HCT116 (cell line): ENCODE results near the gene EVI5L. TPM values are rescaled to one million over a fixed set of nuclear protein-coding genes. Genes with fewer than 3 reads are reported as not detected.

ENCODE experiments used
- ATAC-seq: fragments of 200-7000 bp; cut with Tn5 transposase; 2 replicates; pipeline ENCODE4 v1.9.1; 2020; ENCODE audit warnings: mild to moderate bottlenecking, moderate library complexity
- BruUV-seq: library from RNA; stranded (reverse); fragments of 400-500 nt; replicated peaks from 2 replicates; lab custom pipeline; 2021; lab: Mats Ljungman, UMichigan
- CTCF ChIA-PET: fragments of 300-600 bp; sonication (Branson Sonifier 250); formaldehyde crosslinking; loops from one replicate; lab custom pipeline; 2021; ENCODE audit warnings: antibody characterized with exemption; lab: Charles Lee
- POLR2A ChIA-PET: fragments of 300-600, 350-600 bp; sonication (Branson Sonifier 250); formaldehyde crosslinking; loops from one replicate; lab custom pipeline; 2021; ENCODE audit warnings: antibody characterized with exemption; lab: Charles Lee
- RAD21 ChIA-PET, 2 experiments: fragments of 300-600 bp; sonication (Branson Sonifier 250); formaldehyde crosslinking; loops; one replicate each; lab custom pipeline; 2023; ENCODE audit warnings: low total read pairs in 2 of 2; ENCODE audit not compliant: uncharacterized antibody in 2 of 2, unreplicated experiment in 2 of 2, low non-redundant PET in 1 of 2; lab: Charles Lee
- DNase-seq: peaks from one replicate; pipeline ENCODE4 v3.0.0-alpha.2; 2010; ENCODE audit warnings: low read depth, low spot score
- H2AFZ ChIP-seq: fragments of 200-600 bp; shearing (Covaris generic), sonication (generic); 2 replicates; pipeline ENCODE4 v1.6.1; 2017; ENCODE audit warnings: low read depth, mixed run types, mixed read lengths, antibody characterized with exemption, low read length; ENCODE audit not compliant: poor library complexity, severe bottlenecking
- H3K27ac ChIP-seq: 2 replicates; pipeline ENCODE4 v1.5.1; 2012; ENCODE audit warnings: low read depth, low read length
- H3K27me3 ChIP-seq: fragments of 200-600 bp; sonication (generic); 2 replicates; pipeline ENCODE4 v1.6.1; 2016; ENCODE audit warnings: mixed run types, low read length, mixed read lengths; ENCODE audit not compliant: insufficient read depth
- H3K36me3 ChIP-seq, 2 experiments: fragments of 200-500 bp in 1 of 2; fragments of 200-600 bp in 1 of 2; sonication (Bioruptor generic) in 1 of 2; sonication (generic) in 1 of 2; 2 replicates each; pipeline versions ENCODE4 v1.5.1 to v1.6.1; 2014 to 2016; ENCODE audit warnings: low read length in 2 of 2, inconsistent platforms in 1 of 2, mixed read lengths in 1 of 2, mixed run types in 1 of 2; ENCODE audit not compliant: insufficient read depth in 2 of 2, control insufficient read depth in 1 of 2
- H3K4me1 ChIP-seq, 2 experiments: fragments of 200-600 bp in 1 of 2; sonication (generic) in 1 of 2; 2 replicates each; pipeline versions ENCODE4 v1.5.1 to v1.6.1; 2012 to 2017; ENCODE audit warnings: low read length in 2 of 2, inconsistent platforms in 1 of 2, mild to moderate bottlenecking in 1 of 2, mixed read lengths in 1 of 2, mixed run types in 1 of 2, moderate library complexity in 1 of 2; ENCODE audit not compliant: insufficient read depth in 2 of 2, control insufficient read depth in 1 of 2
- H3K4me2 ChIP-seq: fragments of 200-600 bp; sonication (generic); 2 replicates; pipeline ENCODE4 v1.6.1; 2017; ENCODE audit warnings: mixed run types, low read length, mixed read lengths
- H3K4me3 ChIP-seq, 2 experiments: fragments of 200-600 bp in 1 of 2; sonication (generic) in 1 of 2; replicated peaks in 1 of 2; 2 replicates each; pipeline ENCODE4 v1.5.1; 2011 to 2016; ENCODE audit warnings: low read length in 2 of 2, control low read depth in 1 of 2, low read depth in 1 of 2, mild to moderate bottlenecking in 1 of 2, mixed read lengths in 1 of 2, mixed run types in 1 of 2
- H3K79me2 ChIP-seq: fragments of 200-600 bp; sonication (generic); 2 replicates; pipeline ENCODE4 v1.6.1; 2017; ENCODE audit warnings: mild to moderate bottlenecking, mixed run types, low read length, moderate library complexity, mixed read lengths; ENCODE audit not compliant: insufficient read depth
- H3K9ac ChIP-seq: fragments of 200-600 bp; sonication (generic); 2 replicates; pipeline ENCODE4 v1.6.1; 2016; ENCODE audit warnings: low read length, mixed read lengths
- H3K9me2 ChIP-seq: fragments of 200-600 bp; sonication (generic), shearing (Covaris generic); 2 replicates; pipeline ENCODE4 v1.6.1; 2017; ENCODE audit warnings: mixed run types, mild to moderate bottlenecking, moderate library complexity; ENCODE audit not compliant: insufficient read depth
- H3K9me3 ChIP-seq, 2 experiments: fragments of 200-500 bp in 1 of 2; fragments of 200-600 bp in 1 of 2; sonication (Bioruptor generic) in 1 of 2; sonication (generic) in 1 of 2; 2 replicates each; pipeline ENCODE4 v1.6.1; 2014 to 2017; ENCODE audit warnings: low read length in 2 of 2, mixed read lengths in 2 of 2, inconsistent platforms in 1 of 2, low read depth in 1 of 2, mild to moderate bottlenecking in 1 of 2, mixed run types in 1 of 2, moderate library complexity in 1 of 2; ENCODE audit not compliant: control insufficient read depth in 1 of 2, insufficient read depth in 1 of 2
- H4K20me1 ChIP-seq: fragments of 200-600 bp; sonication (generic), shearing (Covaris generic); 2 replicates; pipeline ENCODE4 v1.6.1; 2017; ENCODE audit warnings: mixed run types, mild to moderate bottlenecking, moderate library complexity; ENCODE audit not compliant: insufficient read depth
- EZH2 ChIP-seq: fragments of 200-600 bp; sonication (generic); IDR thresholded peaks from 2 replicates; pipeline ENCODE4 v1.6.1; 2017; ENCODE audit warnings: antibody characterized with exemption, mixed run types
- POLR2AphosphoS5 ChIP-seq: IDR thresholded peaks from 2 replicates; pipeline ENCODE4 v1.6.1; 2011; ENCODE audit warnings: mild to moderate bottlenecking, low read depth, low read length, moderate library complexity
- TCF7L2 ChIP-seq: IDR thresholded peaks from 2 replicates; pipeline ENCODE4 v1.7.0; 2011; ENCODE audit warnings: borderline replicate concordance, inconsistent platforms; ENCODE audit not compliant: insufficient read depth, insufficient read length; ENCODE audit errors: extremely low read depth
- YY1 ChIP-seq: IDR thresholded peaks from 2 replicates; pipeline ENCODE4 v1.6.1; 2011; ENCODE audit warnings: low read length, low read depth, moderate library complexity, mild to moderate bottlenecking; ENCODE audit not compliant: insufficient replicate concordance; ENCODE audit errors: extremely low read depth
- intact Hi-C: fragments of 100-400 bp; cut with micrococcal nuclease; formaldehyde crosslinking; loops from 2 replicates; pipeline ENCODE4 v1.10.0; 2022
- total RNA-seq: library from RNA; stranded (reverse); gene quantifications from one replicate; pipeline ENCODE4 v1.2.1, GENCODE V29; 2021; ENCODE audit not compliant: unreplicated experiment
- TF ChIP-seq, protein P1 (sequence below), 3 experiments: fragments of 200-600 bp in 1 of 3; sonication (generic) in 1 of 3; IDR thresholded peaks in 2 of 3; conservative IDR thresholded peaks in 1 of 3; 2 replicates each; pipeline ENCODE4 v1.5.1; 2012 to 2017; ENCODE audit warnings: low read depth in 2 of 3, low read length in 2 of 3, antibody characterized with exemption in 1 of 3, borderline replicate concordance in 1 of 3, control low read depth in 1 of 3, mild to moderate bottlenecking in 1 of 3, mixed read lengths in 1 of 3, mixed run types in 1 of 3, moderate library complexity in 1 of 3; ENCODE audit not compliant: insufficient read depth in 1 of 3
- TF ChIP-seq, protein P2 (sequence below): IDR thresholded peaks from 2 replicates; pipeline ENCODE4 v1.6.1; 2012

EVI5L gene
- total RNA-seq, 1 experiment from 2014 or later: 15.0 TPM

GRCh38 chr19:7859831-7860713, 30.1 kb downstream of the EVI5L start:
- no peak overlapping the region for H3K9ac ChIP-seq
- no peaks in the 10 kb centered on the region for H4K20me1 ChIP-seq
- RAD21 ChIA-PET: no interaction called here
- no TSS peak for BruUV-seq
- no peaks in the 10 kb centered on the region for H3K9me3 ChIP-seq
- no peak overlapping the region for H2AFZ ChIP-seq
- intact Hi-C loops: no loop called here
- H3K27ac ChIP-seq: no peak overlapping the region
- H3K4me1 ChIP-seq: peaks cover 0 to 13% of the 10 kb centered on the region in 2 experiments; a peak in 1 of 4 replicates
- CTCF ChIA-PET: interaction anchor here (1.0 to 1.9 kb wide), 2 partner anchors 8 to 9 kb away, joined by 3 to 11 read pairs; no protein-coding TSS in a partner anchor
- POLR2A ChIA-PET: no interaction called here
- ATAC-seq: no peak
- H3K4me3 ChIP-seq: no peak overlapping the region
- H3K27me3 ChIP-seq: no peaks in the 10 kb centered on the region
- H3K4me2 ChIP-seq: no peak overlapping the region
- H3K9me2 ChIP-seq: no peaks in the 10 kb centered on the region
- no peak for TF ChIP-seq YY1
- TF ChIP-seq POLR2AphosphoS5: no peak
- TF ChIP-seq TCF7L2: no peak
- TF ChIP-seq, protein P1, sequence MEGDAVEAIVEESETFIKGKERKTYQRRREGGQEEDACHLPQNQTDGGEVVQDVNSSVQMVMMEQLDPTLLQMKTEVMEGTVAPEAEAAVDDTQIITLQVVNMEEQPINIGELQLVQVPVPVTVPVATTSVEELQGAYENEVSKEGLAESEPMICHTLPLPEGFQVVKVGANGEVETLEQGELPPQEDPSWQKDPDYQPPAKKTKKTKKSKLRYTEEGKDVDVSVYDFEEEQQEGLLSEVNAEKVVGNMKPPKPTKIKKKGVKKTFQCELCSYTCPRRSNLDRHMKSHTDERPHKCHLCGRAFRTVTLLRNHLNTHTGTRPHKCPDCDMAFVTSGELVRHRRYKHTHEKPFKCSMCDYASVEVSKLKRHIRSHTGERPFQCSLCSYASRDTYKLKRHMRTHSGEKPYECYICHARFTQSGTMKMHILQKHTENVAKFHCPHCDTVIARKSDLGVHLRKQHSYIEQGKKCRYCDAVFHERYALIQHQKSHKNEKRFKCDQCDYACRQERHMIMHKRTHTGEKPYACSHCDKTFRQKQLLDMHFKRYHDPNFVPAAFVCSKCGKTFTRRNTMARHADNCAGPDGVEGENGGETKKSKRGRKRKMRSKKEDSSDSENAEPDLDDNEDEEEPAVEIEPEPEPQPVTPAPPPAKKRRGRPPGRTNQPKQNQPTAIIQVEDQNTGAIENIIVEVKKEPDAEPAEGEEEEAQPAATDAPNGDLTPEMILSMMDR (IDR thresholded peaks at IDR 0.05 in 2 of 3, conservative IDR thresholded peaks at IDR 0.05 in 1 of 3; ENCODE audit: borderline replicate concordance in 1 of 3, insufficient read depth in 1 of 3, low read depth in 2 of 3, low read length in 2 of 3): no peak
- TF ChIP-seq, protein P2, sequence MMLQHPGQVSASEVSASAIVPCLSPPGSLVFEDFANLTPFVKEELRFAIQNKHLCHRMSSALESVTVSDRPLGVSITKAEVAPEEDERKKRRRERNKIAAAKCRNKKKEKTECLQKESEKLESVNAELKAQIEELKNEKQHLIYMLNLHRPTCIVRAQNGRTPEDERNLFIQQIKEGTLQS: no peak
- TF ChIP-seq EZH2: no peak
- TF ChIP-seq, all 23 proteins: peak for 0
- DNase-seq: no peak
- Histone ChIP-seq H3K79me2 (no peaks in the 10 kb centered on the region), H3K36me3 (no peaks in the 10 kb centered on the region)
